T-helper 2 cell treated with Interferon-gamma antibody and Interleukin-4, amounts not matched to agents 100 ng/mL and 5 ng/mL, for 36 hours (primary cell): ENCODE results near the gene SPN. TPM values are rescaled to one million over a fixed set of nuclear protein-coding genes. Genes with fewer than 3 reads are reported as not detected.
"Not testable (repeated sequence)": the region's sequence is repeated elsewhere in the genome, so short reads cannot be mapped to it uniquely, and the experiment has no call there.

Experiments
- intact Hi-C: fragments of 100-400 bp; cut with micrococcal nuclease; formaldehyde crosslinking; loops from one replicate; pipeline ENCODE4 v1.15.1; 2023
- total RNA-seq: library from RNA; stranded (reverse); gene quantifications from 2 replicates; pipeline ENCODE4 v1.2.3, GENCODE V29; 2022

Gene SPN
- total RNA-seq, 1 donor from 2014 or later, result 444 TPM

DNA sequence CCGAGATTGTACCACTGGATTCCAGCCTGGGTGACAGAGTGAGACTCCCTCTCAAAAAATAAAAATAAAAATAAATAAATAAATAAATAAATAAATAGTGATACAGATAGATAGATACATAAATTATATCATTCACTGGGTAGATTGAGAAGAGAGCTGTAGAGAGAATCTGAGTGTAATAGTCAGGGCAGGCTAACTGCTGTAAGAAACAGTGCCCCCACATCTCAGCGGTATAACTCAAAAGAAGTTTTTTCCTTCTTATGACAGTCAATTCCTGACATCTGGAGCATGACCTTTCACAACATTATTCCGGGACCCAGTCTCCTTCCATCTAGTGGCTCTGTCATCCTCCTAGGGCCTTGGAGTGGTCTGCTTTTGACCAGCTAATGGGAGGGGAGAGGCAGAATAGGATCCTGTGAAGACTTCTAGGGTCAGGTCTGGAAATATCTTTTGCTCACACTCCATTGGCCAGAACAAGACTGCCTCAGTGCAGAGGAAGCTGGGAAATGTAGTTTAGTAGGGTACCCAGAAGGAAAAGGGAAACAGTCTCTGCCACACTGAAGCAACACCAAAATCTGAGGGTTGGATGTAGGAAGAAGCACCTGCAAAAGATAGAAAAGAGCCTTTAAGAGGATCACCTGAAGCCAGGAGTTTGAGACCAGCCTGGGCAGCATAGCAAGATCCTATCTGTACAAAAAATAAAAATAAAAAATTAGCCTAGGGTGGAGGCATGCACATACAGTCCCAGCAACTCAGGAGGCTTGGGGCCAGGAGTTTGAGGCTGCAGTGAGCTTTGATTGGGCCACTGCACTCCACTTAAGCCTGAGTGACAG, 13.0 kb downstream of the SPN start:
- intact Hi-C loops, result no loop called here

- intact Hi-C loops, result no loop called here
Measured at GRCh38 chr16:29676989-29677785, 14.1 kb downstream of the SPN start.

- intact Hi-C loops, result loop anchor here (1.0 kb wide), 1 partner anchor 13 kb away; no protein-coding TSS in a partner anchor
Measured at GRCh38 chr16:29678691-29679267, 15.7 kb downstream of the SPN start, which contains the start of gene QPRT. TSS of gene QPRT (plus strand) at chr16:29679180. CDS start at chr16:29679198, 18 bp downstream.

GRCh38 chr16:29680180-29680598, 17.1 kb downstream of the SPN start:
- intact Hi-C loops, result no loop called here

- intact Hi-C loops, result no loop called here
Measured at GRCh38 chr16:29683543-29684090, 20.6 kb downstream of the SPN start.

DNA sequence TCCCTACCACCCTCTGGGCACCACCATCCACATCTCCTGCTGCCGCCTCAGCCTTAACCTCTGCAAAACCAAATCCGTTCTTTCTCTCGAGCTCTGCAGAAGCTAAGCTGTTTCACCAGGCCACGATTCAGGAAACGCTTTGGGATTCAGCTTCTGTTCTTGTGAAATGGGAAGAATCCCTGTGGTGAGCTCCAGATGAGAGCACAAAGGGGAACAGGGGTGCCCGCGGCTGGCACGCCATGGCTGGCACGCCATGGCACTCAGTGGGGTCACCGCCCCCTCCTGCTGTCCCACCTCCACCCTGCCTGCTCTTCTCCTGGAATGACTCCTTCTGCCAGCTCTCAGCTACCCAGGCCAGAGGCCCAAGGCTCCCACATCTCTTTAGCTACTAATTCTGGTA, 21.6 kb downstream of the SPN start:
- intact Hi-C loops, result no loop called here

GRCh38 chr16:29686740-29687332, 23.8 kb downstream of the SPN start:
- intact Hi-C loops, result no loop called here

DNA sequence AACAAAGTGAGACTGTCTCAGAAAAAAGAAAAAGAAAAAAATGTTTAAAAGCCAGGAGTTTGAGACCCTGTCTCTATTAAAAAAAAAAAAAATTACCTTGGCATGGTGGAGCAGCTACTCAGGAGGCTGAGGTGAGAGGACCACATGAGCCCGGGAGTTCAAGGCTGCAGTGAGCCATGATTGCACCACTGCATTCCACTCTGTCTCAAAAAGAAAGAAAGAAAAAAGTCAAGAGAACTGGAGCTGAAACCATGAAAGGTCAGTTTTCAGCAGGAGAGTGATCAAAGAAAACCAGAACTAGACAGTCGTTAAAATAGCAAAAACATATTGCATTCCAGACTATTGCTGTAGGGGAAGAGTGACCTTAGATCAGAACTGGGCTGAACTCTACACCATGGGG, 24.7 kb downstream of the SPN start:
- intact Hi-C loops, result no loop called here

- intact Hi-C loops, result no loop called here
Measured at GRCh38 chr16:29688172-29688571, 25.1 kb downstream of the SPN start.

DNA sequence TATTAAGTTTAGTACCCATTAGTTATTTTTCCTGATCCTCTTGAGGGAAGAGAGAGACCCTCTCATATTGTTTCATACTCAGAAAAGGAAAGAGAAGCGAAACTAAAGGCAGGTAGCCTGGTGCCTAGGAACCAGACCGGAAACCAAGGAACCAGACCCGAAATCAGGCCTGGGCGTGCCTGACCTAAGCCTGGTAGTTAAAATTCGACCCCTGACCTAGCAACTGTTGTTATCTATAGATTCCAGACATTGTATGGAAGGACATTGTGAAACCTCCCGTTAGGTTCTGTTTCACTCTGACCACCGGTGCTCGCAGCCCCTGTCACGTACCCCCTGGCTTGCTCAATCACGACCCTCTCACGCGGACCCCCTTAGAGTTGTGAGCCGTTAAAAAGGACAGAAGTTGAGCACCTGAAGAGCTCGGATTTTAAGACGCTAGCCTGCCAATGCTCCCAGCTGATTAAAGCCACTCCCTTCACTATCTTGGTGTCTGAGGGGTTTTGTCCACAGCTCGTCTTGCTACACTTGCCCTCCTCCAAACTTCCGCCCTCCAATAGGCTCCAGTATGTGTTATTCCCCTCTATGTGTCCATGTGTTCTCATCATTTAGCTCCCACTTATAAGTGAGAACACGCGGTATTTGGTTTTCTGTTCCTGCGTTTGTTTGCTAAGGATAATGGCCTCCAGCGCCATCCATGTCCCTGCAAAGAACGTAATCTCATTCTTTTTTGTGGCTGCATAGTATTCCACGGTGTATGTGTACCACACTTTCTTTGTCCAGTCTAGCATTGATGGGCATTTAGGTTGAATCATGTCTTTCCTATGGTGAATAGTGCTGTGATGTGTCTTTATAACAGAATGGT, 26.7 kb downstream of the SPN start:
- intact Hi-C loops, result not testable (repeated sequence)

GRCh38 chr16:29692606-29693005, 29.6 kb downstream of the SPN start:
- intact Hi-C loops, result loop anchor here (1.0 kb wide), 1 partner anchor 18 kb away; no protein-coding TSS in a partner anchor

DNA sequence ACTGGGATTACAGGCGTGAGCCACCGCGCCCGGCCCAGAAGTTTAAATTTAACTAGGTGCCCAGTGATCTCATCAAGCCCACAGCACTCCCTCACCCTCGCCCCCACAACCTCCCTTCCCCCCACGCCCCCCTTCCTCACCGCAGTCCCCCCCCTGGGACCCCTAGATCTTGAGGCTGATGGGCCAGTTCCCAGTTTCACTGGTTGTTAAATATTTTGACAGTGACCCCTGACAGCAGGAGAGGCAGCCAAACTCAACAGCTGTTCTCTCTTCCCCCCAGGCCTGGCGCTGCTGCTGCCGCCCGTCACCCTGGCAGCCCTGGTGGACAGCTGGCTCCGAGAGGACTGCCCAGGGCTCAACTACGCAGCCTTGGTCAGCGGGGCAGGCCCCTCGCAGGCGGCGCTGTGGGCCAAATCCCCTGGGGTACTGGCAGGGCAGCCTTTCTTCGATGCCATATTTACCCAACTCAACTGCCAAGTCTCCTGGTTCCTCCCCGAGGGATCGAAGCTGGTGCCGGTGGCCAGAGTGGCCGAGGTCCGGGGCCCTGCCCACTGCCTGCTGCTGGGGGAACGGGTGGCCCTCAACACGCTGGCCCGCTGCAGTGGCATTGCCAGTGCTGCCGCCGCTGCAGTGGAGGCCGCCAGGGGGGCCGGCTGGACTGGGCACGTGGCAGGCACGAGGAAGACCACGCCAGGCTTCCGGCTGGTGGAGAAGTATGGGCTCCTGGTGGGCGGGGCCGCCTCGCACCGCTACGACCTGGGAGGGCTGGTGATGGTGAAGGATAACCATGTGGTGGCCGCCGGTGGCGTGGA, 31.5 kb downstream of the SPN start:
- intact Hi-C loops, result no loop called here

GRCh38 chr16:29695675-29696074, 32.6 kb downstream of the SPN start:
- intact Hi-C loops, result not testable (repeated sequence)

DNA sequence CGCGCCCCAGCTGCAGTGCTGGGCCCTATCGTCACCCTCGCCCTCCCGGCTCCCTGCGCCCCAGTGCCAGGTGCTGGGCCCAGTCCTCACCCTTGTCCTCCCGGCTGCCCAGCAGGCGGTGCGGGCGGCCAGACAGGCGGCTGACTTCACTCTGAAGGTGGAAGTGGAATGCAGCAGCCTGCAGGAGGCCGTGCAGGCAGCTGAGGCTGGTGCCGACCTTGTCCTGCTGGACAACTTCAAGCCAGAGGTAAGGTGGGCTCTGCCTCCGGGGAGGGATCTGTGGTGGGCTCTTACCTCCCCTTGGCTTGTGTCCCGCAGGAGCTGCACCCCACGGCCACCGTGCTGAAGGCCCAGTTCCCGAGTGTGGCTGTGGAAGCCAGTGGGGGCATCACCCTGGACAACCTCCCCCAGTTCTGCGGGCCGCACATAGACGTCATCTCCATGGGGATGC, 33.9 kb downstream of the SPN start:
- intact Hi-C loops, result no loop called here

DNA sequence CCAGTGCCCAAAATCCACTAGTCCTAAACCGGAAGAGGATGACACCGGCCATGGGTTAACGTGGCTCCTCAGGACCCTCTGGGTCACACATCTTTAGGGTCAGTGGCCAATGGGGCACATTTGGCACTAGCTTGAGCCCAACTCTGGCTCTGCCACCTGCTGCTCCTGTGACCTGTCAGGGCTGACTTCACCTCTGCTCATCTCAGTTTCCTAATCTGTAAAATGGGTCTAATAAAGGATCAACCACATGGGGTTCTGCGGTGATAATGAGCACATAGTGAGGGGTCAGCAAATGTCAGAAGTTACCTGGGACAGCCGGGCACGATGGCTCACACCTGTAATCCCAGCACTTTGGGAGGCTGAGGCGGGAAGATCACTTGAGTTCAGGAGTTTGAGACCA, 34.3 kb downstream of the SPN start:
- intact Hi-C loops, result no loop called here

DNA sequence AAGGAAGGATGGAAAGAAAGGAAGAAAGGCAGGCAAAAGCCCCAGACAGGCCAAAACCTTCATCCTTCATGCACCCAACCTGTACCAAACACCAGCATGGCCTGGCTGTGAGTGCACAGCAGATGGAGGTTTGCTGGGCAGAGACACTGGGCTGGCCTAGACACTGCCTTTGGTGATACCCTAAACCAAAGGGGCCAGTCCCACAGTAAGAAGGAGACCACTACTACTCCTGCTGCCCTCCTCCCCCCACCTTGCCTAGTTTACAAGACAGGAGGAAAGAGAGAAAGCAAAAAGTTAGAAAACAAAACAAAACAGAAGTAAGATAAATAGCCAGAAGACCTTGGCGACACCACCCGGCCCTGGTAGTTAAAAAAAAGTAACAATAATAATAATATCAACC, 35.0 kb downstream of the SPN start:
- intact Hi-C loops, result no loop called here

- intact Hi-C loops, result no loop called here
Measured at GRCh38 chr16:29698484-29699323, 35.7 kb downstream of the SPN start.
